GM12878 (cell line): ENCODE measurements around the gene CLMP. TPM values are rescaled to one million over a fixed set of nuclear protein-coding genes. Genes with fewer than 3 reads are reported as not detected.

Experiments
- ATAC-seq: fragments of 200-7000 bp; cut with Tn5 transposase; 3 replicates; pipeline ENCODE4 v1.9.1; 2020; ENCODE audit warnings: mild to moderate bottlenecking, moderate library complexity
- BruUV-seq: library from RNA; stranded (reverse); fragments of 400-500 nt; replicated peaks from 2 replicates; lab custom pipeline; 2021; lab: Mats Ljungman, UMichigan
- CTCF ChIA-PET: fragments of 300-600 bp; sonication (Branson Sonifier 250); formaldehyde crosslinking; extraction: SDS; loops from one replicate; lab custom pipeline; 2021; ENCODE audit warnings: inconsistent platforms; lab: Yijun Ruan, JAX
- POLR2A ChIA-PET: fragments of 350-600 bp; formaldehyde crosslinking; extraction: SDS; loops from one replicate; lab custom pipeline; 2021; ENCODE audit warnings: inconsistent platforms; lab: Charles Lee
- RAD21 ChIA-PET: fragments of 300-600 bp; sonication (Branson Sonifier 250); formaldehyde crosslinking; loops from one replicate; lab custom pipeline; 2023; ENCODE audit warnings: antibody characterized with exemption; ENCODE audit not compliant: unreplicated experiment; lab: Charles Lee
- SMC1A ChIA-PET: fragments of 300-600 bp; sonication (Branson Sonifier 250); formaldehyde crosslinking; loops from one replicate; lab custom pipeline; 2023; ENCODE audit not compliant: unreplicated experiment, uncharacterized antibody; lab: Charles Lee
- DNase-seq: peaks from one replicate; pipeline ENCODE4 v3.0.0-alpha.2; 2011; ENCODE audit warnings: low read depth, low spot score
- FAIRE-seq: peaks from 3 replicates; lab custom pipeline; 2011; peaks lifted over from hg19 to GRCh38; lab: Jason Lieb, UNC
- H2AFZ ChIP-seq: 2 replicates; pipeline ENCODE4 v1.6.0; 2011; ENCODE audit warnings: low read depth, low read length, control low read depth; ENCODE audit not compliant: control insufficient read depth
- H3K27ac ChIP-seq: 2 replicates; pipeline ENCODE4 v1.5.1; 2011; ENCODE audit warnings: control low read depth; ENCODE audit not compliant: control insufficient read depth, insufficient read depth
- H3K27me3 ChIP-seq, 2 experiments: replicated peaks in 1 of 2; 2 replicates each; pipeline versions ENCODE4 v1.6.0 to v1.6.1; 2011; ENCODE audit warnings: low read length in 1 of 2; ENCODE audit not compliant: control insufficient read depth in 2 of 2, insufficient read depth in 2 of 2
- H3K36me3 ChIP-seq, 2 experiments: 2 replicates each; pipeline ENCODE4 v1.5.1; 2011; ENCODE audit warnings: low read length in 1 of 2; ENCODE audit not compliant: control insufficient read depth in 2 of 2, insufficient read depth in 2 of 2
- H3K4me1 ChIP-seq: 2 replicates; pipeline ENCODE4 v1.6.1; 2011; ENCODE audit warnings: mild to moderate bottlenecking, low read length, moderate library complexity, mixed read lengths; ENCODE audit not compliant: control insufficient read depth, insufficient read depth
- H3K4me2 ChIP-seq: 2 replicates; pipeline ENCODE4 v1.6.0; 2011; ENCODE audit warnings: control low read depth; ENCODE audit not compliant: control insufficient read depth, insufficient read depth
- H3K4me3 ChIP-seq: fragments of 200-600 bp; sonication (generic); 2 replicates; pipeline ENCODE4 v1.5.1; 2016
- H3K79me2 ChIP-seq: 2 replicates; pipeline ENCODE4 v1.6.0; 2011; ENCODE audit warnings: low read length; ENCODE audit not compliant: control insufficient read depth, insufficient read depth
- H3K9ac ChIP-seq: 2 replicates; pipeline ENCODE4 v1.8.0; 2011; ENCODE audit warnings: low read length, control low read depth, mixed read lengths; ENCODE audit not compliant: control insufficient read depth, insufficient read depth
- H3K9me3 ChIP-seq: replicated peaks from 3 replicates; pipeline ENCODE4 v1.5.1; 2011; ENCODE audit warnings: mild to moderate bottlenecking, low read length; ENCODE audit not compliant: control insufficient read depth, insufficient read depth
- H4K20me1 ChIP-seq: 2 replicates; pipeline ENCODE4 v1.6.0; 2011; ENCODE audit not compliant: control insufficient read depth, insufficient read depth
- CREB1 ChIP-seq: IDR thresholded peaks from 2 replicates; pipeline ENCODE4 v1.6.1; 2012; ENCODE audit warnings: low read depth, mild to moderate bottlenecking, inconsistent platforms
- FOXK2 ChIP-seq: fragments of 450-650 bp; IDR thresholded peaks from 2 replicates; pipeline ENCODE4 v1.6.1; 2017; ENCODE audit warnings: mild to moderate bottlenecking, moderate library complexity
- KDM1A ChIP-seq: fragments of 200-600 bp; sonication (generic); IDR thresholded peaks from 2 replicates; pipeline ENCODE4 v1.6.1; 2016; ENCODE audit warnings: borderline replicate concordance
- NBN ChIP-seq: fragments of 450-650 bp; IDR thresholded peaks from 2 replicates; pipeline ENCODE4 v1.6.1; 2016
- SP1 ChIP-seq: IDR thresholded peaks from one replicate; pipeline ENCODE4 v1.6.1; 2011; ENCODE audit warnings: low read depth, low read length
- SREBF2 ChIP-seq: IDR thresholded peaks from 2 replicates; pipeline ENCODE4 v1.6.1; 2012; ENCODE audit warnings: mild to moderate bottlenecking, low read length
- TARDBP ChIP-seq: IDR thresholded peaks from 2 replicates; pipeline ENCODE4 v1.6.1; 2016; ENCODE audit warnings: borderline replicate concordance
- ZZZ3 ChIP-seq: IDR thresholded peaks from 2 replicates; pipeline ENCODE4 v1.6.1; 2011; ENCODE audit warnings: low read depth; ENCODE audit not compliant: control insufficient read depth, insufficient read length
- WGBS: methylation state at CpG from one replicate; pipeline ENCODE4 v1.1.6; 2016; ENCODE audit warnings: low lambda C conversion rate; ENCODE audit not compliant: insufficient replicate concordance, insufficient coverage; ENCODE audit errors: missing lambda C conversion rate; 5-methylcytosine and 5-hydroxymethylcytosine counted together
- in situ Hi-C: fragments of 300-500 bp; cut with MboI; formaldehyde crosslinking; loops from 9 replicates; pipeline ENCODE4 v1.14.3; 2018; ENCODE audit warnings: mixed read lengths
- intact Hi-C: fragments of 100-400 bp; cut with micrococcal nuclease; formaldehyde crosslinking; loops from one replicate; pipeline ENCODE4 v1.14.2; 2022; ENCODE audit not compliant: unreplicated experiment
- polyA plus RNA-seq, 11 experiments: library from polyadenylated mRNA; depleted of rRNA in 4 of 11; unstranded in 6 of 11; stranded (reverse) in 5 of 11; fragments of >200 nt; fragmentation: Nextera tagmentation in 4 of 11; fragmentation: Illumina TruSeq in 1 of 11; extraction: Ambion mirVana in 4 of 11; extraction: Trizol in 1 of 11; gene quantifications; 1 replicate in 1 of 11; 2 replicates in 10 of 11; pipeline versions ENCODE4 v1.2.1 to v1.2.3, GENCODE V29; 2011 to 2016; ENCODE audit warnings: inconsistent platforms in 2 of 11, missing spikeins in 2 of 11, low read depth in 1 of 11
- total RNA-seq, 4 experiments: library from RNA; depleted of rRNA in 3 of 4; stranded (reverse); fragments of >200 nt in 3 of 4; fragmentation: Illumina TruSeq in 1 of 4; extraction: Trizol in 1 of 4; gene quantifications; 2 replicates each; pipeline versions ENCODE4 v1.2.1 to v1.2.3, GENCODE V29; 2013 to 2021
- TF ChIP-seq, protein P1 (sequence below): IDR thresholded peaks from 2 replicates; pipeline ENCODE4 v1.6.1; 2012; ENCODE audit warnings: low read length, inconsistent platforms

Gene CLMP
- total and polyA plus RNA-seq, 10 of the 15 experiments (the other 5 are each of a cell fraction or from before 2014, with no cell fraction given) = 0.01 to 0.71 (median 0.20) TPM; not detected in 4

DNA sequence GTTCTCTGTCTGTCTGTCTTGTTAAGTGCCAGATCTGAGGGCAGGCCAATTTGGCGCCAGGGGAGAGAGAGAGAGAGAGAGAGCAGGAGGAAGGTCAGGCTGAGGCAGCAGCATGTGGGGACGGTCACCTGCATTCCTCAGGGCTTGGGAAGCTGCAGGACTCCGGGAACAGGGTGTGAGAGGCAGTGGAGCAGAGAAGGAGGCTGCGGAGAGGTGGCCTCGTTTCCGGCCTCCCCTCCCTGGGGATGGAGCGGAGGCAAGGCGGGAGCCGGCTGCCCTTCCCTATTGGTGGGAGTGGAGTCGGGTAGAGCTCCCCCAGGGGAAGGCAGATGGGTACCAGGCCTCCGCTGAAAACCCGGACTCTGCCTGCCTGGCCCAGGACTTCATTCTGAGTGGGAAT is 9.7 kb downstream of the CLMP start:
- FAIRE-seq (no peak), DNase-seq (no peak), ATAC-seq (no peak)
- in situ Hi-C loops (no loop called here), intact Hi-C loops (no loop called here)
- TF ChIP-seq ZZZ3 (no peak), NBN (no peak), KDM1A (no peak), SREBF2 (no peak), TARDBP (no peak), CREB1 (no peak), FOXK2 (no peak), SP1 (no peak)
- TF ChIP-seq, protein P1, sequence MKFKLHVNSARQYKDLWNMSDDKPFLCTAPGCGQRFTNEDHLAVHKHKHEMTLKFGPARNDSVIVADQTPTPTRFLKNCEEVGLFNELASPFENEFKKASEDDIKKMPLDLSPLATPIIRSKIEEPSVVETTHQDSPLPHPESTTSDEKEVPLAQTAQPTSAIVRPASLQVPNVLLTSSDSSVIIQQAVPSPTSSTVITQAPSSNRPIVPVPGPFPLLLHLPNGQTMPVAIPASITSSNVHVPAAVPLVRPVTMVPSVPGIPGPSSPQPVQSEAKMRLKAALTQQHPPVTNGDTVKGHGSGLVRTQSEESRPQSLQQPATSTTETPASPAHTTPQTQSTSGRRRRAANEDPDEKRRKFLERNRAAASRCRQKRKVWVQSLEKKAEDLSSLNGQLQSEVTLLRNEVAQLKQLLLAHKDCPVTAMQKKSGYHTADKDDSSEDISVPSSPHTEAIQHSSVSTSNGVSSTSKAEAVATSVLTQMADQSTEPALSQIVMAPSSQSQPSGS = no peak
- 39% methylated on average over 12 of the region's 12 CpGs for WGBS
- no peak overlapping the region for H2AFZ ChIP-seq
- no peaks in the 10 kb centered on the region for H3K79me2 ChIP-seq
- H4K20me1 ChIP-seq = no peaks in the 10 kb centered on the region
- BruUV-seq = no TSS peak
- ChIA-PET RAD21 (no interaction called here), CTCF (interaction anchor here (1.1 kb wide), 1 partner anchor 76 kb away, joined by 4 read pairs; no protein-coding TSS in a partner anchor), POLR2A (no interaction called here), SMC1A (interaction anchor here (1.1 kb wide), 1 partner anchor 64 kb away, joined by 3 read pairs; no protein-coding TSS in a partner anchor)
- H3K27ac ChIP-seq = no peak overlapping the region
- H3K4me2 ChIP-seq = no peak overlapping the region
- H3K9me3 ChIP-seq = no peaks in the 10 kb centered on the region
- H3K4me1 ChIP-seq = no peaks in the 10 kb centered on the region
- no peak overlapping the region for H3K9ac ChIP-seq
- no peak overlapping the region for H3K4me3 ChIP-seq
- H3K27me3 ChIP-seq = peaks cover 8 to 10% of the 10 kb centered on the region in 2 experiments; a peak in 3 of 4 replicates
- H3K36me3 ChIP-seq = no peaks in the 10 kb centered on the region
